ENCODE results near the gene NTM.

- no peak for TF ChIP-seq TAF1 (IDR thresholded peaks at IDR 0.05; ENCODE audit: low read depth, low read length)
- TF ChIP-seq POLR2A (IDR thresholded peaks at IDR 0.05; ENCODE audit: low read depth, low read length): no peak
- TF ChIP-seq POLR2AphosphoS5 (IDR thresholded peaks at IDR 0.05; ENCODE audit: low read depth, low read length): no peak
Observed at GRCh38 chr11:132242632-132243031, 872.2 kb downstream of the NTM start.

All from GM12891 (cell line).